Endodermal cell (in vitro differentiated cells): Measurements from ENCODE around the gene METRN. TPM values are rescaled to one million over a fixed set of nuclear protein-coding genes. Genes with fewer than 3 reads are reported as not detected.

ENCODE experiments used
- DNase-seq: peaks from one replicate; pipeline ENCODE4 v3.0.0-alpha.2; 2017
- H3K27ac ChIP-seq: 2 replicates; pipeline ENCODE4 v1.5.1; 2013; ENCODE audit warnings: mild to moderate bottlenecking, low read depth, low read length, moderate library complexity
- H3K27me3 ChIP-seq: 2 replicates; pipeline ENCODE4 v1.6.1; 2013; ENCODE audit warnings: mild to moderate bottlenecking, low read length, moderate library complexity; ENCODE audit not compliant: insufficient read depth, control insufficient read depth, poor library complexity, severe bottlenecking
- H3K36me3 ChIP-seq: 2 replicates; pipeline ENCODE4 v1.7.0; 2013; ENCODE audit warnings: mild to moderate bottlenecking, low read length, moderate library complexity; ENCODE audit not compliant: control insufficient read depth, insufficient read depth
- H3K4me1 ChIP-seq: one replicate; pipeline ENCODE4 v1.7.0; 2013; ENCODE audit warnings: low read length; ENCODE audit not compliant: control insufficient read depth, insufficient read depth
- H3K4me3 ChIP-seq: 2 replicates; pipeline ENCODE4 v1.5.1; 2013; ENCODE audit warnings: mild to moderate bottlenecking, low read length, moderate library complexity
- H3K9ac ChIP-seq: 2 replicates; pipeline ENCODE4 v1.6.1; 2013; ENCODE audit warnings: mild to moderate bottlenecking, low read length, moderate library complexity; ENCODE audit not compliant: poor library complexity, severe bottlenecking; ENCODE audit errors: extremely low read depth
- H3K9me3 ChIP-seq: 2 replicates; pipeline ENCODE4 v1.6.1; 2013; ENCODE audit warnings: mild to moderate bottlenecking, low read length, moderate library complexity; ENCODE audit not compliant: control insufficient read depth
- H3K27ac Mint-ChIP-seq: 2 replicates; pipeline ENCODE4 v1.8.0; 2020; ENCODE audit warnings: mixed read lengths
- H3K27me3 Mint-ChIP-seq: 2 replicates; pipeline ENCODE4 v1.8.0; 2021; ENCODE audit warnings: mild to moderate bottlenecking, mixed read lengths; ENCODE audit not compliant: insufficient read depth
- H3K36me3 Mint-ChIP-seq: 2 replicates; pipeline ENCODE4 v1.8.0; 2020; ENCODE audit warnings: low read depth, mixed read lengths
- H3K4me1 Mint-ChIP-seq: 2 replicates; pipeline ENCODE4 v1.8.0; 2020; ENCODE audit warnings: mixed read lengths
- H3K4me3 Mint-ChIP-seq: 2 replicates; pipeline ENCODE4 v1.8.0; 2020; ENCODE audit warnings: mild to moderate bottlenecking, moderate library complexity, mixed read lengths
- H3K9me3 Mint-ChIP-seq: 2 replicates; pipeline ENCODE4 v1.8.0; 2020; ENCODE audit warnings: mild to moderate bottlenecking, mixed read lengths
- CTCF ChIP-seq: fragments of 200-600 bp; sonication (generic); conservative IDR thresholded peaks from 2 replicates; pipeline ENCODE4 v1.5.0; 2021; ENCODE audit warnings: antibody characterized with exemption, mild to moderate bottlenecking
- WGBS, 2 experiments: methylation state at CpG; one replicate each; pipeline versions ENCODE4 v1.1.5 to v1.1.7; 2013; ENCODE audit warnings: missing lambda C conversion rate in 2 of 2, mixed read lengths in 1 of 2; ENCODE audit not compliant: insufficient coverage in 1 of 2, insufficient read length in 1 of 2; 5-methylcytosine and 5-hydroxymethylcytosine counted together
- total RNA-seq, 2 donors: library from RNA; stranded (reverse); fragmentation: NEBNext Ultra II Directional in 1 of 2; extraction: Animal tissue kit (Norgen Biotek cat#: 25700) in 1 of 2; gene quantifications; 2 replicates in 1 of 2; 3 replicates in 1 of 2; pipeline ENCODE4 v1.2.1, GENCODE V29; 2021

The METRN gene
- total RNA-seq, 2 donors from 2014 or later = 33.4 to 38.5 TPM

GRCh38 chr16:734981-735881, 20.3 kb downstream of the METRN start:
- H3K27me3 ChIP-seq = no peaks in the 10 kb centered on the region
- no peak for TF ChIP-seq CTCF
- no peak overlapping the region for H3K27ac ChIP-seq
- no peak overlapping the region for H3K4me3 ChIP-seq
- 93 to 96% methylated on average over 18 to 25 of the region's 25 CpGs for WGBS, 2 experiments
- H3K36me3 ChIP-seq = peaks cover 34% of the 10 kb centered on the region
- Mint-ChIP-seq H3K27ac (no peak overlapping the region), H3K4me1 (peaks cover 5% of the 10 kb centered on the region), H3K9me3 (no peaks in the 10 kb centered on the region), H3K27me3 (no peaks in the 10 kb centered on the region), H3K36me3 (peaks cover 33% of the 10 kb centered on the region), H3K4me3 (no peak overlapping the region)
- H3K9me3 ChIP-seq = no peaks in the 10 kb centered on the region
- DNase-seq = no peak
- H3K4me1 ChIP-seq = no peaks in the 10 kb centered on the region
- no peak overlapping the region for H3K9ac ChIP-seq

GRCh38 chr16:735982-736453, 21.1 kb downstream of the METRN start:
- H3K9me3 Mint-ChIP-seq = no peaks in the 10 kb centered on the region
- no peak overlapping the region for H3K4me3 ChIP-seq
- no peak for TF ChIP-seq CTCF
- H3K9ac ChIP-seq = no peak overlapping the region
- no peaks in the 10 kb centered on the region for H3K27me3 Mint-ChIP-seq
- peaks cover 34% of the 10 kb centered on the region for H3K36me3 ChIP-seq
- H3K4me1 Mint-ChIP-seq = peaks cover 5% of the 10 kb centered on the region
- H3K27me3 ChIP-seq = no peaks in the 10 kb centered on the region
- no peaks in the 10 kb centered on the region for H3K9me3 ChIP-seq
- WGBS, 2 experiments = 93 to 97% methylated on average over 13 of the region's 13 CpGs
- no peak overlapping the region for H3K27ac ChIP-seq
- no peak overlapping the region for H3K4me3 Mint-ChIP-seq
- DNase-seq = no peak
- peaks cover 33% of the 10 kb centered on the region for H3K36me3 Mint-ChIP-seq
- H3K27ac Mint-ChIP-seq = no peak overlapping the region
- no peaks in the 10 kb centered on the region for H3K4me1 ChIP-seq

- H3K36me3 Mint-ChIP-seq = peaks cover 32% of the 10 kb centered on the region
- Histone ChIP-seq H3K4me1 (no peaks in the 10 kb centered on the region), H3K27me3 (no peaks in the 10 kb centered on the region), H3K9ac (no peak overlapping the region), H3K4me3 (no peak overlapping the region), H3K36me3 (peaks cover 34% of the 10 kb centered on the region), H3K9me3 (no peaks in the 10 kb centered on the region), H3K27ac (no peak overlapping the region)
- DNase-seq = no peak
- no peak overlapping the region for H3K4me3 Mint-ChIP-seq
- WGBS, 2 experiments = 95 to 97% methylated on average over 27 to 29 of the region's 29 CpGs
- TF ChIP-seq CTCF = no peak
- no peaks in the 10 kb centered on the region for H3K27me3 Mint-ChIP-seq
- H3K9me3 Mint-ChIP-seq = no peaks in the 10 kb centered on the region
- H3K27ac Mint-ChIP-seq = no peak overlapping the region
- H3K4me1 Mint-ChIP-seq = peaks cover 5% of the 10 kb centered on the region
Observed at GRCh38 chr16:736936-737481, 22.1 kb downstream of the METRN start.
